Head of caudate nucleus (tissue), 42 donors: ENCODE data around the gene ART3.
A peak's percentile ranks its signal among the peaks of the same experiment; 100 is the strongest.
"Not testable (repeated sequence)": the region's sequence is repeated elsewhere in the genome, so short reads cannot be mapped to it uniquely, and the experiment has no call there.

Experiments used
- DNase-seq, 42 donors: peaks; one replicate each; pipeline versions ENCODE4 v3.0.0 to v3.0.0-alpha.2; 2020 to 2021; ENCODE audit warnings: mixed read lengths in 7 of 42
- intact Hi-C: fragments of 100-400 bp; cut with DNase I; formaldehyde crosslinking; loops from one replicate; pipeline ENCODE4 v1.15.0; 2022

ART3 gene, protein sequence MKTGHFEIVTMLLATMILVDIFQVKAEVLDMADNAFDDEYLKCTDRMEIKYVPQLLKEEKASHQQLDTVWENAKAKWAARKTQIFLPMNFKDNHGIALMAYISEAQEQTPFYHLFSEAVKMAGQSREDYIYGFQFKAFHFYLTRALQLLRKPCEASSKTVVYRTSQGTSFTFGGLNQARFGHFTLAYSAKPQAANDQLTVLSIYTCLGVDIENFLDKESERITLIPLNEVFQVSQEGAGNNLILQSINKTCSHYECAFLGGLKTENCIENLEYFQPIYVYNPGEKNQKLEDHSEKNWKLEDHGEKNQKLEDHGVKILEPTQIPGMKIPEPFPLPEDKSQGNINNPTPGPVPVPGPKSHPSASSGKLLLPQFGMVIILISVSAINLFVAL

DNA sequence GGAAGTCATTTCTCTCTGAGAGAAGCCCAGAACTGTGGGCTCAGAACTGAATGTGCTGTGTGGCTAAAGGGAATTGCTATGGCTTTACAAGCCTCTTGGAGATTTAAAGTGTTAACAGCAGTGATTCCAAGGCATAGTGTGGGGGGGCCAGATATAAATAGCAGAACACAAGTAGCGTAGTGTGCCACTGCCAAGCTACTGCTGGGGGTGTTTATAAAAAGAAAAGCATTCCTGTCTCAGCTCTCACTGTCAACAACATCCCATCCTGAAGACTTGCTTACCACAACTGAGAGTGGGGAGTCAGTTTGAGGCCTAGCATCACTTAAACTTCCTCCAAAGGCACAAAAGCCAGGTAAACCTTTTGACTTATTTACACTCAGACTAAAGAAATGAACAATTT, at the start of gene ART3:
TSS of gene ART3 (plus strand) at position 242 of the 400 bp plus-strand sequence. CDS start 1,181 bp downstream, outside the sequence.
- intact Hi-C loops: loop anchor here (5.0 kb wide), 1 partner anchor 77 kb away; no protein-coding TSS in a partner anchor
- peak in 12 of 42 donors; percentile 3 to 46 (median 20) for DNase-seq

DNA sequence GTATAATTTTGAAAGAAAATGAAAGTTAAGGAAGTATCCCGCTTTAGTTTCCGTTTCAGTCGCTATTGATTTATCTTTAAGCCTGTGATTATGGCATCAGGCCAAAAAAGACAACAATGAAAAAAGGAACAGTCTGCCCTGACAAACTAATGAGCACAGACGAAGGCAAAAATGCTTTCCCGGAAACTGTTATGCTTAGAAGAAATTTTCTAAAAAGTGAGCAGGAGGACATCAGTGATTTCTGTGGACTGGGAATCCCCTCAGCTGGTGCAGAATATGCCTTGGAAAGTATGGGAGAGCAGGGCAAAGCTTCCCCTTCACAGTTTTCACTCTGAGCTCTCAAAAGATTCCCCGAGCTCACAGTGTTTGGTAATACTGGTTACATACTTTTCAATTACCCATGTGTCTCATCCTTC, 46.2 kb upstream of the ART3 start:
- DNase-seq: no peak
- intact Hi-C loops: no loop called here

DNA sequence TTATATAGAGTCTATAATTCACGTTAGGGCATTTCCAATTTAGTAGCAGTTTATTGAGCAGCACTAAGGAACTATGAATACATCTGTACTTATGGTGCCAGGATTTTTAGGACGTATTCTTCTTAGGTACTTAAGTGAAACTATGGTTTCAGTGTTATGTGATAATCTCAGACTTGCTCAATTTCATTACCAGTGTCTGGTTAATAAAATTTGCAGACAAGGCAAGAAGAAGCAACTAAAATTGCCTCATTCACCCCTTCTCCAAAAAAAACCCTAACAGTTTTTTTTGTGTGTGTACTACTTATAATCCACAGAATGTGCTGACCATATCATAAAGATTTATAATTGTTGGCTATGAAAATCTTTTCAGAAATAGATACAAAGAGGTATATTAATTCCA, 45.2 kb upstream of the ART3 start:
- intact Hi-C loops: no loop called here
- DNase-seq: no peak

DNA sequence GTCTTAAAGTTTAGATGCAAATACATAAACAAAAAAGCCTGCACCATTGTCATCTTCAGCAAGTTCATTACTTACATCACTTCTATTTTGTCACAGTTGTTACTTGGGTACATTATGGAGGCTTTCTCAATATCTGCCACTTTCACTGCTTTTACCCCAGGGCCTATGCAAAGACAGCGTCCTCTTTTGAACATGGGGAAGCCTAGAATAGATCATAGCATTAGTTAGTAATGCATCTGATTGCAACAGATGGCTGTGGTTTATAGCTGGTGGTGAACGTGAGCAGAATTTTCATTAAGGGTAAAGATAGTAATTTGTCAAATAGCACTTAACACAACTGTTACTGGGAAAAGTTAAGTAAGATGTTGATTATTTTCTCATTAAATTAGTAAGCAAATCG, 39.4 kb upstream of the ART3 start:
- DNase-seq: no peak
- intact Hi-C loops: no loop called here

DNA sequence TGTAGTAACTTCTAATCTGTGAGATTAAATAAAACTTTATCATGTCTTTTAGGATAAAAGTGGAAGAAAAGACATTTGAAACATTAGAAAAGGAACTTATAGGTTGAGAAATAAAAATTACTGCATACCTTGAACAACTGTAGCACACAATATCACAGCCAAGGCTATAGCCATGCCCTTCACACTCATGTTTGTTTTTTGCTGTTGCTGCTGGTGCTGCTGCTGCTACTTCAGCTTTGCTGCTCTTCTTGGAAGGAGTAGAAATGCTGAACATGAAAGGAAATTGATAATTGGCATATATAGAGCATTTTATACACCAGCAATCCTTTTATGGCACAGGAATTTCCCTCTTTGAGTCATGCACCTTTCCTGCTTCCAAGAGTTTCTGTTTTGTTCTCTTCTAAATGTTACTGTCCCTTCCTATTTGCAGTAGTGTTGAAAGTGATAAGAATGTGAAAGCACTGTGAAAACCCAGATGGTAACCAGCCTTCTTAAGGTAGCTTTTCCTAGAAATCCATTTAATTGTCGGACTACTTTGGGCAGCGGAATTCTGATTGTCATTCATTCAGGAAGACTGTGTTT, 38.6 kb upstream of the ART3 start, which contains the start of gene CXCL11:
TSS of gene CXCL11 (minus strand) at position 272 of the 582 bp plus-strand sequence. CDS start at position 189, 83 bp downstream.
- DNase-seq: no peak
- intact Hi-C loops: no loop called here

DNA sequence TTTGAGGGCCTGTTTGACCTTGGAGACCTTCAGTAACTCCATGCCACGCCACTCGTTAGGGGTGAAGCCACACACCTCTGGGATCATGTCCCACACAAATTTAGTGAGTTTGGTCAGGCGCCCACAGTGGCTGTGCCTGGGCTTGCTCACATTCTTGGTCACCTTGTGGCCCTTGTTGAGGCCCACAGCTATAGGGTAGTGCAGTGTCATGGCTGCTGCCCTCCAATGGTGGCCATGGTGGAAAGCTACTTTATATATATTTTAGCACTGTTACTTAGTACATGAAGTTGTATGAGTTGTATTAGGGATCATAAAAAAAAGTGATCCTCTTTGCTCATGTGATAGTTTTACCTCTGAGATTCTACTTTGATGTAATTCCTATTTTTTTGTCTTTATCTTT, 37.7 kb upstream of the ART3 start:
- intact Hi-C loops: no loop called here
- DNase-seq: no peak

DNA sequence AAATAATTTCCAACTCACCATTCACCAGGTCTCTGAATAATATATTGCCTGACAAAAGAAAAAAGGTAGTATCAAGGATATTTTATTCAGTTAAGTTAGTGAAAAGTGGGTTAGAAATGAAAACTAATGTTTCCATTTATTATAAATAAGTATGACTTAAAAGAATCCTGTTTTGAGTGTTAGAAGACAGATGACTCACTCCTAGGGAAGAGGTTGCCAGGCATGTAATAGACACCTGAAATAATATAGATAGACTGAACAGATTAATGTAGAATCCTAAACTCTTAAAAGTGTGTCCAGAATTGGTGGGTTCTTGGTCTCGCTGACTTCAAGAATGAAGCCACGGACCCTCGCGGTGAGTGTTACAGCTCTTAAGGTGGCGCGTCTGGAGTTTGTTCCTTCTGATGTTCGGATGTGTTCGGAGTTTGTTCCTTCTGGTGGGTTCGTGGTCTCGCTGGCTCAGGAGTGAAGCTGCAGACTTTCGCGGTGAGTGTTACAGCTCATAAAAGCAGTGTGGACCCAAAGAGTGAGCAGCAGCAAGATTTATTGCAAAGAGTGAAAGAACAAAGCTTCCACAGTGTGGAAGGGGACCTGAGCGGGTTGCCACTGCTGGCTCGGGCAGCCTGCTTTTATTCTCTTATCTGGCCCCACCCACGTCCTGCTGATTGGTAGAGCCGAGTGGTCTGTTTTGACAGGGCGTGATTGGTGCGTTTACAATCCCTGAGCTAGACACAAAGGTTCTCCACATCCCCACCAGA, 32.1 kb upstream of the ART3 start:
- DNase-seq, intact Hi-C loops: not testable (repeated sequence)

DNA sequence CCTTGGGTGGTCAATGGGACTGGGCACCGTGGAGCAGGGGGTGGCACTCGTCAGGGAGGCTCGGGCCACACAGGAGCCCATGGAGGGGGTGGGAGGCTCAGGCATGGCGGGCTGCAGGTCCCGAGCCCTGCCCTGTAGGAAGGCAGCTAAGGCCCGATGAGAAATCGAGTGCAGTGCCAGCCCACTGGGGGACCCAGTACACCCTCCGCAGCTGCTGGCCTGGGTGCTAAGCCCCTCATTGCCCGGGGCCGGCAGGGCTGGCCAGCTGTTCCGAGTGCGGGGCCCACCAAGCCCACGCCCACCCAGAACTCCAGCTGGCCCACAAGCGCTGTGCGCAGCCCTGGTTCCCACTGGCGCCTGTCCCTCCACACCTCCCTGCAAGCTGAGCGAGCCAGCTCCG, 31.2 kb upstream of the ART3 start:
- intact Hi-C loops, DNase-seq: not testable (repeated sequence)

DNA sequence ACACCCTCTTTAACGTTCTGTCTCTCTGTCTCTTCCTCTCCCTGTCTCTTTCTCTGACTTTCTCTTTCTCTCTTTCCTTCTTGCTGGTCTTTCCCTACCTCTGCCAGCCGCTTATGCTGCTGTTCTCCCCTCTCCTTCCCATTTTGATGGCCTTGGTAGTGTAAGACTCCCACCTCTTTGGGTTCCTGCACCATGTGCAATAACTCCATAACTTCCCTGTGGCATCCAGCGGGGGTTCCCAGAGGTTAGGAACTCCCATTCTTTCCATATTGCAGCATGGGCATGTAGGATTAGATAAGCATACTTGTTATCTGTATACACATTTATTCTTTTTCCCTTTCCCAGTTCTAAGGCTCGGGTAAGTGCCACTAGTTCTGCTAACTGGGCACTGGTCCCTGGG, 29.8 kb upstream of the ART3 start:
- DNase-seq, intact Hi-C loops: not testable (repeated sequence)

DNA sequence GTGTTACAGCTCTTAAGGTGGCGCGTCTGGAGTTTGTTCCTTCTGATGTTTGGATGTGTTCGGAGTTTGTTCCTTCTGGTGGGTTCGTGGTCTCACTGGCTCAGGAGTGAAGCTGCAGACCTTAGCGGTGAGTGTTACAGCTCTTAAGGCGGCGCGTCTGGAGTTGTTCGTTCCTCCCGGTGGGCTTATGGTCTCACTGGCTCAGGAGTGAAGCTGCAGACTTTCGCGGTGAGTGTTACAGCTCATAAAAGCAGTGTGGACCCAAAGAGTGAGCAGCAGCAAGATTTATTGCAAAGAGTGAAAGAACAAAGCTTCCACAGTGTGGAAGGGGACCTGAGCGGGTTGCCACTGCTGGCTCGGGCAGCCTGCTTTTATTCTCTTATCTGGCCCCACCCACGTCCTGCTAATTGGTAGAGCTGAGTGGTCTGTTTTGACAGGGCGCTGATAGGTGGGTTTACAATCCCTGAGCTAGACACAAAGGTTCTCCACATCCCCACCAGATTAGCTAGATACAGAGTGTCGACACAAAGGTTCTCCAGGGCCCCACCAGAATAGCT, 24.6 kb upstream of the ART3 start:
- DNase-seq, intact Hi-C loops: not testable (repeated sequence)

DNA sequence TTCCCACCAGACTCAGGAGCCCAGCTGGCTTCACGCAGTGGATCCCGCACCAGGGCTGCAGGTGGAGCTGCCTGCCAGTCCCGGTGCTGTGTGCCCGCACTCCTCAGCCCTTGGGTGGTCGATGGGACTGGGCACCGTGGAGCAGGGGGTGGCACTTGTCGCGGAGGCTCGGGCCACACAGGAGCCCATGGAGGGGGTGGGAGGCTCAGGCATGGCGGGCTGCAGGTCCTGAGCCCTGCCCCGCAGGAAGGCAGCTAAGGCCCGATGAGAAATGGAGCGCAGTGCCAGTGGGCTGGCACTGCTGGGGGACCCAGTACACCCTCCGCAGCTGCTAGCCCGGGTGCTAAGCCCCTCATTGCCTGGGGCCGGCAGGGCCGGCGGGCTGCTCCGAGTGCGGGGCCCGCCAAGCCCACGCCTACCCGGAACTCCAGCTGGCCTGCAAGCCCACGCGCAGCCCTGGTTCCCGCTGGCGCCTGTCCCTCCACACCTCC, 23.9 kb upstream of the ART3 start:
- intact Hi-C loops, DNase-seq: not testable (repeated sequence)

DNA sequence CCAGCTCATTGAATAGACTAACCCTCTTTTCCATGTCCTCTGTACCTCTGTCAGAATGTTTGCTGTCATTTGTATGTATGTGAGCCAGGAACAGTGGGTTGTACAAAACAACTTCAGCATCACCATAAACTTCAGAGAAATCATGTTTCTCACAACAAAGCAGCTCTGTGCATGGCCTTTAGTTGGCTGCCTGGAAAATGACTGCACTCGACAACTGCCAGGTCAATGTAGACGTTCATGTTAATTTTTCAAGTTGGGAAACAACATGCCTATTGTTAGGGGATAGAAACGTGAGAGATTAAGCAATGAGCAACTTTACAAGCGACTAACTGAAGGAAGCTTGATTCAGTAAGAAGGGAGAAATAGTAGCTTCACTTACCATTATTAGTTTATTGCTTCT, 20.8 kb upstream of the ART3 start:
- DNase-seq: no peak
- intact Hi-C loops: no loop called here

DNA sequence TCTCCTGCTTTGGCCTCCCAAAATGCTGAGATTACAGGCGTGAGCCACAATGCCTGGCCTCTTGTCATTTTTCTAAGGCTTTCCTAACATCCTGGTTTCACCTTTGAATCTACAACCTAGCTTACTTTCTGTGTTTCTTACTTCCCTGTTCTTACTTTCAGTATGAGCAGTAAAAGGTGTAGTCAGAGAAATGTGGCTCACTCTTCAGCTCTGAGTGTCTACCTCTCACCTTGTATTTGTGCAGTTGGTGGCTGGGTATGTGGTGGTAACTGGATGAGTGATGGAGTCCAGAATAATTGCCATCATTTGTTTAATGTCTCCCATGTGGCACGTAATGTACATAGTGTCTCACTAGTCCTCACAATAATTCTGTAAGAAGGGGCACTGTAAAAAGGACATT, 19.5 kb upstream of the ART3 start:
- intact Hi-C loops: no loop called here
- DNase-seq: no peak

DNA sequence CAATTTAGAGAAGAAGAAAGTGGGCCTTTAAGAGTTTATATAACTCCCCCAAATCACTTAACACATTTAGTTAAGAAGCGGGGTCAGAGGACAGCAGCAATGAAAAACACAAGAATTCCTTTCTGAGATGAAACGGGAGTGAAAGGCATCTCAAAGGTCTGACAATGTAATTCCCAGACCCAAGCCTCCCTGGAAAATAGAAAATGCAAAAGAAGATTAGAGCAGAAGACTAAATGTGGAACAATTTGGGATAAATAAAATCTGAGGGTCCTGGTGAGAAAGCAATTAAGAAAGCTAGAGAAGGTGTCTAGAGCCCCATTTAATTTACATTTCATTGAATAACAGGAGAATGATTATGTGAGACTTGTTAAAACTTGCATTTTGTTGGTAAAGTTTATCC, 19.1 kb upstream of the ART3 start:
- intact Hi-C loops: no loop called here
- DNase-seq: no peak

DNA sequence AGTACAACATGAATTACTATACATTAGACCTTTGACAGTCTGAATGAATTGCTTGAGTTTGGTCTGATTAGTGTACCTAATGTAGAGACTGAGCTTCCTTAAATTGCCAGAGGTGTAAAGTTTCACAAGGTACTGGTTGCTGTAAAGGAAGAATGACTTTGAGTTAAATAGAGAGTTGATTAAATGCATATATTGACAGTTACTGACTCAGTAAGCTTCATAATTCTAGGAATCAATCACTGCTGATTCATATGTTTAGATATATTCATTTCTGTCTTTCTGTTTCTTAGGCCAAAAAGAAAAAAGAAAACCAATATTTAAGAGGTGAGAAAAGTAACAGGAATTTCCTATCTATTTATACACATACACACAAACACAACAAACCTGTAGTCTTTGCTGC, 16.2 kb upstream of the ART3 start:
- DNase-seq: no peak
- intact Hi-C loops: no loop called here

DNA sequence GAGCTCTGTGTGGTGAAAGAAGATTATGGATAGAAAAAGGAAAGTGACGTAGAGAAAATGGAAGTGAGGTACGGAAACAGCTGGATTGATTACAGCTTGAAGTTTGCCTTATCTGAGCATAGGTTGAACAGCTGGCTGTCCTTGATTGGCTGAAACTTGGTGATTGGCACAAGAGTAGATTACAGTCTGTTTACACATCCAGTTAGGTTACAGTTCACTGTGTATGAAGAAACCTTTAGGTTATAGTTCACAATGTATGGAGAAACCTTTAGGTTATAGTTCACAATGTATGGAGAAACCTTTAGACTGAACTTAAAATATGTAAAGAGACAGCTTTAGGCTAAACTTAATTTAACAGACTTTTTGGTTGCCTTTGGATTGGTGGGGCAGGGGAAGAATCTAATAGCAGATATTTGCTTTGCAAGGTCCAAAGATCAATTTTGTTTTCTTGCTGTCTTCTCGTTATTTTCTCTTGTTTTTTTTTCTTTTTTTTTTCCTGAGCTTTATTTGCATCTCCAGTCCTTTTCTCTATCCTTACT, 15.6 kb upstream of the ART3 start:
- no peak for DNase-seq
- intact Hi-C loops: no loop called here

DNA sequence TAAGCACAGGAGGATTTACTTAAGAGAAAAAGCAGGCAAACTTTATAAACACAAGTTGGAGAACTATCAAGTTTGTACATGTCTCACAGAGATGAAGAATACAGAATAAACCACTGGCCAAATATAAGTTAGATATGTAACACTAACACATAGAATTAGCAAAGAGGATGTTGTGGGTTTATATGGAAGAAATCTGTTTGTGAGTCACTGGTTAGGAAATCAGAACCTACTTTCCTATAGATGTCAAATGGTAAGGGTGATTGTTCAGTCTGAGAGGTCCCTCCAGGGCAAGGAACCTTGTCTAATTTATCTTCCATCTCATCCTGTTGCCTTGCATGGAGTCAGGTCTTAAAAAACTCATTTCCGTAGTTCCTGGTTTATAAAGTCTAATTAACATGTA, 14.8 kb upstream of the ART3 start:
- no peak for DNase-seq
- intact Hi-C loops: no loop called here

DNA sequence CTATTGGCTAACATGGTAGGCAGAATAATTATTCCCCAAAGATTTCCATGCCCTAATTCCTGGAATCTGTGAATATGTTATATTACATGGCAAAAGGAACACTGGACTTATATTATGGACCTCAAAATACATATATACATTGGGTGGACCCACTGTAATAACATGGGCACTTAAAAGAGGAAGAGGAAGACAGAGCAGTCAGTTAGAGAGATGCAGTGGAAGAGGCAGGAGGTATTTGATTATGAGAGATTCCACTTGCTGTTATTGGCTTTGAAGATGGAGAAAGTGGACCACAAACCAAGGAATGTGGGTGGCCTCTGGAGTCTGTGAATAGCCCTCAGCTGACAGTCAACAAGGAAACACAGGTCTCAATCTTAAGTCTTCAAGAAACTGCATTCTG, 14.0 kb upstream of the ART3 start:
- intact Hi-C loops: no loop called here
- no peak for DNase-seq

DNA sequence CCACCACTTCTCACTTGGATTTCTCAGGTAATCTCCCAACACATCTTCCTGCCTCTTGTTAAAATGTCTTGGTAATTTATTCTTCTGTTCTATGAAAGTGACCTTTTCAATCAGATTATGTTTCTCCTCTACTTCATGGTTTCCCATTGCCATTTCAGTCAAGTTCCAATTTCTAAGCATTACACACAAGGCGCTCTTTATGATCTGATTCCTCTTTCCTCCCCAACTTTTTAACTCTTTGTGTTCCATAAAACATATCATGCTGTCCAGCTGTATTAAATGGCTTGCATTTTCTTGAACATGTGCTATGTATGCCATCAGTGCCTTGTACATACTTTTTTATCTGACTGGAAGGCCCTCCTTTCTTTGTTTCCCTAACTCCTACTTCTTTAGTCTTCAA, 13.1 kb upstream of the ART3 start:
- no peak for DNase-seq
- intact Hi-C loops: no loop called here
